Hepatocyte (in vitro differentiated cells): Measurements from ENCODE around the gene INPP5B.

Experiments used
- CTCF ChIP-seq: fragments of 200-600 bp; sonication (generic); IDR thresholded peaks from 2 replicates; pipeline ENCODE4 v1.5.1; 2016; ENCODE audit warnings: antibody characterized with exemption, mild to moderate bottlenecking; ENCODE audit not compliant: poor library complexity
- EZH2 ChIP-seq: fragments of 200-600 bp; sonication (generic); IDR thresholded peaks from 2 replicates; pipeline ENCODE4 v1.6.1; 2016; ENCODE audit warnings: antibody characterized with exemption, mild to moderate bottlenecking, borderline replicate concordance
- EZH2phosphoT487 ChIP-seq: fragments of 200-600 bp; sonication (generic); IDR thresholded peaks from one replicate; pipeline ENCODE4 v1.6.1; 2018; ENCODE audit warnings: antibody characterized with exemption, mild to moderate bottlenecking, low read depth, moderate library complexity; ENCODE audit not compliant: unreplicated experiment, severe bottlenecking

- TF ChIP-seq CTCF (no peak), EZH2phosphoT487 (no peak), EZH2 (no peak)
Observed at GRCh38 chr1:37883671-37884070, 63.2 kb downstream of the INPP5B start.
